B cell (primary cell): ENCODE measurements around the gene POLE. TPM values are rescaled to one million over a fixed set of nuclear protein-coding genes. Genes with fewer than 3 reads are reported as not detected.

Source experiments
- ATAC-seq: fragments of 200-7000 bp; cut with Tn5 transposase; one replicate; pipeline ENCODE4 v1.10.0; 2021; ENCODE audit warnings: low read depth, mild to moderate bottlenecking, moderate number of reproducible peaks, moderate library complexity
- CTCF ChIA-PET: fragments of 350-600 bp; sonication (Branson Sonifier 250); formaldehyde crosslinking; loops from one replicate; lab custom pipeline; 2021; ENCODE audit warnings: antibody characterized with exemption, inconsistent platforms; lab: Charles Lee
- POLR2A ChIA-PET: fragments of 350-600 bp; sonication (Branson Sonifier 250); formaldehyde crosslinking; loops from one replicate; lab custom pipeline; 2021; ENCODE audit warnings: antibody characterized with exemption; lab: Charles Lee
- DNase-seq: peaks from one replicate; pipeline ENCODE4 v3.0.0; 2013
- H2AFZ ChIP-seq: 2 replicates; pipeline ENCODE4 v1.6.1; 2012; ENCODE audit warnings: mild to moderate bottlenecking, low read depth, low read length; ENCODE audit not compliant: insufficient read depth, poor library complexity, severe bottlenecking
- H3K27ac ChIP-seq, 2 donors: 1 replicate in 1 of 2; 2 replicates in 1 of 2; pipeline ENCODE4 v1.5.1; 2012 to 2013; ENCODE audit warnings: low read length in 2 of 2, mild to moderate bottlenecking in 2 of 2, moderate library complexity in 1 of 2
- H3K27me3 ChIP-seq, 4 experiments: fragments of 200-600 bp in 1 of 4; sonication (generic) in 1 of 4; replicated peaks in 1 of 4; 1 replicate in 2 of 4; 2 replicates in 2 of 4; pipeline versions ENCODE4 v1.6.1 to v1.7.0; 2013 to 2016; ENCODE audit warnings: low read length in 3 of 4, mild to moderate bottlenecking in 2 of 4, mixed read lengths in 1 of 4, moderate library complexity in 1 of 4; ENCODE audit not compliant: insufficient read depth in 4 of 4, control insufficient read depth in 3 of 4; ENCODE audit errors: control extremely low read depth in 1 of 4
- H3K36me3 ChIP-seq, 2 experiments: replicated peaks in 1 of 2; 1 replicate in 1 of 2; 2 replicates in 1 of 2; pipeline versions ENCODE4 v1.6.1 to v1.7.1; 2013; ENCODE audit warnings: low read length in 1 of 2; ENCODE audit not compliant: insufficient read depth in 2 of 2, control insufficient read depth in 1 of 2; ENCODE audit errors: control extremely low read depth in 1 of 2, extremely low read depth in 1 of 2
- H3K4me1 ChIP-seq, 2 donors: fragments of 200-600 bp in 1 of 2; sonication (generic) in 1 of 2; 1 replicate in 1 of 2; 2 replicates in 1 of 2; pipeline versions ENCODE4 v1.5.1 to v1.6.1; 2013 to 2017; ENCODE audit warnings: low read length in 2 of 2; ENCODE audit not compliant: control insufficient read depth in 2 of 2, insufficient read depth in 2 of 2
- H3K4me2 ChIP-seq: replicated peaks from 2 replicates; pipeline ENCODE3; 2012; ENCODE audit warnings: mild to moderate bottlenecking, low read depth, low read length; ENCODE audit not compliant: poor library complexity, severe bottlenecking
- H3K4me3 ChIP-seq, 5 experiments: fragments of 200-600 bp in 1 of 5; sonication (generic) in 1 of 5; 1 replicate in 3 of 5; 2 replicates in 2 of 5; pipeline versions ENCODE4 v1.5.1 to v1.7.0; 2011 to 2016; ENCODE audit warnings: low read length in 4 of 5, mild to moderate bottlenecking in 4 of 5, low read depth in 2 of 5, control low read depth in 1 of 5, moderate library complexity in 1 of 5; ENCODE audit not compliant: insufficient read depth in 1 of 5; ENCODE audit errors: control extremely low read depth in 1 of 5, extremely low read depth in 1 of 5
- H3K79me2 ChIP-seq: fragments of 200-600 bp; sonication (generic); one replicate; pipeline ENCODE4 v1.6.0; 2016; ENCODE audit warnings: low read length; ENCODE audit not compliant: control insufficient read depth, insufficient read depth
- H3K9ac ChIP-seq: fragments of 200-600 bp; sonication (generic); 2 replicates; pipeline ENCODE4 v1.6.1; 2017; ENCODE audit warnings: mild to moderate bottlenecking, low read length, moderate library complexity
- H3K9me3 ChIP-seq, 3 donors: one replicate each; pipeline versions ENCODE4 v1.6.1 to v1.7.1; 2013; ENCODE audit warnings: low read length in 2 of 3; ENCODE audit not compliant: control insufficient read depth in 2 of 3, insufficient read depth in 1 of 3; ENCODE audit errors: control extremely low read depth in 1 of 3
- H4K20me1 ChIP-seq: 2 replicates; pipeline ENCODE4 v1.6.0; 2012; ENCODE audit warnings: mild to moderate bottlenecking, low read length; ENCODE audit not compliant: insufficient read depth, control insufficient read depth, poor library complexity, severe bottlenecking
- H3K27ac Mint-ChIP-seq: one replicate; pipeline ENCODE4 v1.8.0; 2021; ENCODE audit warnings: mixed read lengths
- H3K27me3 Mint-ChIP-seq: one replicate; pipeline ENCODE4 v1.8.0; 2021; ENCODE audit warnings: mixed read lengths
- H3K4me1 Mint-ChIP-seq: one replicate; pipeline ENCODE4 v1.8.0; 2021; ENCODE audit warnings: mixed read lengths
- H3K4me3 Mint-ChIP-seq: one replicate; pipeline ENCODE4 v1.8.0; 2021; ENCODE audit warnings: mixed read lengths
- H3K9me3 Mint-ChIP-seq: one replicate; pipeline ENCODE4 v1.8.0; 2022; ENCODE audit warnings: mixed read lengths; ENCODE audit not compliant: insufficient read depth
- CTCF ChIP-seq: fragments of 200-600 bp; IDR thresholded peaks from one replicate; pipeline ENCODE4 v1.8.0; 2022; ENCODE audit warnings: antibody characterized with exemption, mild to moderate bottlenecking
- EZH2 ChIP-seq: IDR thresholded peaks from 2 replicates; pipeline ENCODE4 v1.6.1; 2012; ENCODE audit warnings: borderline replicate concordance, low read depth, mild to moderate bottlenecking, moderate library complexity, low read length; ENCODE audit not compliant: insufficient read depth, poor library complexity, severe bottlenecking
- WGBS: methylation state at CpG from one replicate; pipeline ENCODE4 v1.1.5; 2013; ENCODE audit warnings: missing lambda C conversion rate; ENCODE audit not compliant: insufficient coverage; 5-methylcytosine and 5-hydroxymethylcytosine counted together
- intact Hi-C: fragments of 100-400 bp; cut with micrococcal nuclease; formaldehyde crosslinking; loops from one replicate; pipeline ENCODE4 v1.10.0; 2022
- polyA plus RNA-seq: library from polyadenylated mRNA; depleted of rRNA; stranded (reverse); fragments of >200 nt; gene quantifications from 2 replicates; pipeline ENCODE4 v1.2.3, GENCODE V29; 2012
- total RNA-seq, 2 donors: library from RNA; stranded (reverse); fragments of 120-200 nt in 1 of 2; gene quantifications; 1 replicate in 1 of 2; 2 replicates in 1 of 2; pipeline versions ENCODE4 v1.2.3 to v1.2.4, GENCODE V29; 2013 to 2022

POLE gene
- total and polyA plus RNA-seq, 2 donors (not counting 1 experiment from before 2014, with no cell fraction given): 32.0 to 62.0 TPM

GRCh38 chr12:132617135-132617701, 69.9 kb downstream of the POLE start:
- Histone ChIP-seq H3K9ac (no peak overlapping the region), H3K4me2 (no peak overlapping the region), H3K36me3 (no peaks in the 10 kb centered on the region), H4K20me1 (no peaks in the 10 kb centered on the region), H3K4me1 (peaks cover 6 to 11% of the 10 kb centered on the region in 2 donors), H3K79me2 (no peaks in the 10 kb centered on the region), H2AFZ (no peak overlapping the region), H3K9me3 (peaks cover 6 to 30% (median 19%) of the 10 kb centered on the region in 3 donors), H3K4me3 (no peak overlapping the region), H3K27ac (no peak overlapping the region), H3K27me3 (peaks cover 0 to 40% (median 25%) of the 10 kb centered on the region in 4 experiments)
- intact Hi-C loops: no loop called here
- no peaks in the 10 kb centered on the region for H3K9me3 Mint-ChIP-seq
- H3K4me3 Mint-ChIP-seq: no peak overlapping the region
- WGBS: 82% methylated on average over 3 of the region's 4 CpGs
- DNase-seq: no peak
- ATAC-seq: no peak
- peaks cover 11% of the 10 kb centered on the region for H3K4me1 Mint-ChIP-seq
- CTCF ChIA-PET: interaction anchor here (1.1 to 5.8 kb wide), 5 partner anchors 16 to 464 kb away, joined by 3 to 73 read pairs (median 7); no protein-coding TSS in a partner anchor
- POLR2A ChIA-PET: no interaction called here
- H3K27ac Mint-ChIP-seq: no peak overlapping the region
- no peak for TF ChIP-seq EZH2
- TF ChIP-seq CTCF: no peak
- H3K27me3 Mint-ChIP-seq: peaks cover 26% of the 10 kb centered on the region

GRCh38 chr12:132615579-132616038, 71.5 kb downstream of the POLE start:
- no peak overlapping the region for H3K27ac ChIP-seq
- Mint-ChIP-seq H3K4me3 (no peak overlapping the region), H3K27ac (no peak overlapping the region), H3K4me1 (peaks cover 11% of the 10 kb centered on the region), H3K27me3 (peaks cover 38% of the 10 kb centered on the region), H3K9me3 (no peaks in the 10 kb centered on the region)
- no peaks in the 10 kb centered on the region for H3K36me3 ChIP-seq
- POLR2A ChIA-PET: no interaction called here
- DNase-seq (no peak), ATAC-seq (no peak)
- 75% methylated on average over 12 of the region's 16 CpGs for WGBS
- H3K4me1 ChIP-seq: peaks cover 8 to 13% of the 10 kb centered on the region in 2 donors
- H3K4me3 ChIP-seq: no peak overlapping the region
- no peak overlapping the region for H3K9ac ChIP-seq
- H3K4me2 ChIP-seq: no peak overlapping the region
- H3K79me2 ChIP-seq: no peaks in the 10 kb centered on the region
- H3K9me3 ChIP-seq: peaks cover 6 to 39% (median 19%) of the 10 kb centered on the region in 3 donors
- no peak overlapping the region for H2AFZ ChIP-seq
- no peak for TF ChIP-seq EZH2
- no peak for TF ChIP-seq CTCF
- peaks cover 0 to 47% (median 28%) of the 10 kb centered on the region in 4 experiments for H3K27me3 ChIP-seq
- CTCF ChIA-PET: interaction anchor here (1.0 to 5.8 kb wide), 19 partner anchors 10 to 464 kb away, joined by 3 to 73 read pairs (median 4); no protein-coding TSS in a partner anchor
- intact Hi-C loops: loop anchor here (1.0 kb wide), 2 partner anchors 15 to 200 kb away; no protein-coding TSS in a partner anchor
- no peaks in the 10 kb centered on the region for H4K20me1 ChIP-seq
